Measurements from ENCODE around the gene SOAT2.
"Not testable (repeated sequence)": the region's sequence is repeated elsewhere in the genome, so short reads cannot be mapped to it uniquely, and the experiment has no call there.

Gene SOAT2

DNA sequence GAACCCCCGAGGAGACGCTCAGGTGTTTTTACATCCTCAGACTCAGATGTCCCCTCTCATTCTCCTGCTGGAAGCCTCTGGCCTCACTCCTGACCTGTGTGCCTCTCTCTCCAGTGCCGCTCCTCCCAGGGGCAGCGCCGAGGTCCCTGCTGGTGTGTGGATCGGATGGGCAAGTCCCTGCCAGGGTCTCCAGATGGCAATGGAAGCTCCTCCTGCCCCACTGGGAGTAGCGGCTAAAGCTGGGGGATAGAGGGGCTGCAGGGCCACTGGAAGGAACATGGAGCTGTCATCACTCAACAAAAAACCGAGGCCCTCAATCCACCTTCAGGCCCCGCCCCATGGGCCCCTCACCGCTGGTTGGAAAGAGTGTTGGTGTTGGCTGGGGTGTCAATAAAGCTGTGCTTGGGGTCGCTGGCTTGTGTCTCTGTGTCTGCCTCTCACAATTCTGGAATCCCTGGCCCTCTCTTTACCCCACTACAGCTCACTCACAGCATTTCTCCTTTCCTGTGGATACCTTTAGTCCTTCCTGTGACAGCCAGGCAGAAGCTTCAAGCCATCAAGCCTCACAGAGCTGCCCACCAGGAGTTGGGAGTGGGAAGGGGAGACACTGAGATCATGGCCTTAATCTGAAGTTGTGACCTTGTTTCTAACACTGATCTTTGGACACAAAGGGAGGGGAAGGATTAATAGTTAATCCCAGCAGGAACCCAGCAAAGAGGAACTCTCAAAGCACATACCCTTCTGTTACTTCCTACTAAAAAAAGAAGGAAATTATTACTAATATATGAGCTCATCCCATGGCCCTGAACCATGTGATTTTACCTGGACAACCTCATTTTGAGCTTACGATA is 1.1 kb upstream of the SOAT2 start:
- no peak for DNase-seq (ENCODE audit: extremely low read depth in 1 of 2, low read depth in 1 of 2)

DNA sequence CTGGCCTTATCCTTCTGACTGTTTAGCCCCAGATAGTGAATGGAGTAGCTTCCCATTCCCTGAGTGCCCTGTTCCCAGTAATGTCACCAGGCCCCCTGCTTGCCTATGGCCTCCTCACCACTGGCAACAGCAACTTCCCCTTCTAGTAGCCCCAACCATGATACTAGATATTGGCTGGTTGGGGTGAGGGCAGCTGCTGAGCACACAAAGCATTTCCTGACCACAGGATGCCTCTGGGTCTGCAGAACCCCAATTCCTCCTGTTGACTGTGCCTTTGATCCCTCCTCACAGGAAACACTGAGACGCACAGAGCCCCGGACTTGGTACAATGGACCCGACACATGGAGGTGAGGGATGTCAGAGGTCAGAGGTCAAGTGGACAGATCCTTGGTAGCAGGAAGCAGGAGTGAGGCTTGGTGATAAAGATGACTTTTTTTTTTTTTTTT is 597 bp downstream of the SOAT2 start:
- DNase-seq (ENCODE audit: extremely low read depth in 1 of 2, low read depth in 1 of 2) = no peak

DNA sequence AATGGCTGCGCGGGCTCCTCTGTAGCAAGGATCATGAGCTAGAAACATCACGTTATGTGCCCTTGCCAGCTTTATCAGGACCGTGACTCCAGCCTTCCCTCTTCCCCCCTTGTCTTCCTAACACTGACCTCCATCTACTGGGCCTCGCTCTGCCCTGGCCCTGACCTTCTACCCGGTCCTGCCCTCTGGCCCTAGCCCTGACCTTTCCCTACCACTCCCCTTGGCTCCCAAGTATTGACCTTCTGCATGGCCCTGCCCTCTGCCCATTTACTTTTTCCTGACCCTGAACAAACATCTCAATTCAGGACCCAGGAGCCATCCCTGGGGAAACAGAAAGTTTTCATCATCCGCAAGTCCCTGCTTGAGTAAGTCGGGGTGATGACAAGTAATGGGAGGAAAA is 2.0 kb downstream of the SOAT2 start:
- DNase-seq (ENCODE audit: extremely low read depth in 1 of 2, low read depth in 1 of 2) = no peak

DNA sequence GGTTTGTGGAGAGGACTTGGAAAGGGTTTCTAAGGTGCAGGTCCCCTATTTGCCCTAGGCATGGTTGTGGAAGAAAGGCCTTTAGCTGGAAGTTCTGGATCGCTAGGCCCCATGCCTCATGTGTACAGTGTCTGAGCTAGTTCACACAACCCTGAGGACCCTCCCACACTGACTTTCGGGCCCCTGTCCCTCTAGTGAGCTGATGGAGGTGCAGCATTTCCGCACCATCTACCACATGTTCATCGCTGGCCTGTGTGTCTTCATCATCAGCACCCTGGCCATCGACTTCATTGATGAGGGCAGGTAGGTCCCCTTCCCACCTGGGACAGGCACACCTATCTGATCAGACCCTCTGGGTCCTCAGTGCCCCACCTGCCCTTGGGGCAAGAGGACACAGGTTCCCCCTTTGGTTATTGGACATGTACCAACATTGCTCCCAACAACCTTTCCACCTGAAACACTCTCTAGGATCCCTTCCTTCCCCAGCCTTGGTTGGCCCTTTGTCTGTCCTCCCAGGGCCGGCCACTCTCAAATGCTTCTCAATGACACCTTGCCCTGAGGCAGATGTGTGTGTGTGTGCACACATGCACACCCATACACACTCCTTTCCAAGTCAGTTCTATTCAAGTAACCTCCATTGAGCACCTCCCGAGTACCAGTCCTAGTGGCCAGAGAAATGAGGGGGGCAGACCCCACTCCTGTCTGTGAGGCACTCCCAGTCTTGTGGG is 2.6 kb downstream of the SOAT2 start:
- no peak for DNase-seq (ENCODE audit: extremely low read depth in 1 of 2, low read depth in 1 of 2)

DNA sequence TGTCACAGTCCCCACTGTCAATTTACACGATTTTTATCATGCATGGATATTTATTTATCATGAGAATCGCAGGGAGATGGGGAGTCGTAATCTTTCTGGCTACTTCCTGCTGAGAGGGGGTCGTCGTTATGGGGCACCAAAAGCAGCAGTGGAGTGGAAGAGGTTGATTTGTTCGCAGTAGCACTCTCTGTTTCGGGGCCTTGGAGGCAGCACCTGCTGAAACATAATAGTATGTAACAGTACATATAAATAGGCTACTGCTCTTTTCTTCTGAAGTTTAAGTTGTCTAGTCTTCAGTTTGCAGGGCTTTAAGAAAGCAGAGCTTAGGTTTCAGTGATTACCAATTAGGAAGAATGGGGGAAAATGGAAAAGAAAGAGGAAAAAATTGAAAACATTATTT is 3.8 kb downstream of the SOAT2 start:
- DNase-seq (ENCODE audit: extremely low read depth in 1 of 2, low read depth in 1 of 2) = no peak

DNA sequence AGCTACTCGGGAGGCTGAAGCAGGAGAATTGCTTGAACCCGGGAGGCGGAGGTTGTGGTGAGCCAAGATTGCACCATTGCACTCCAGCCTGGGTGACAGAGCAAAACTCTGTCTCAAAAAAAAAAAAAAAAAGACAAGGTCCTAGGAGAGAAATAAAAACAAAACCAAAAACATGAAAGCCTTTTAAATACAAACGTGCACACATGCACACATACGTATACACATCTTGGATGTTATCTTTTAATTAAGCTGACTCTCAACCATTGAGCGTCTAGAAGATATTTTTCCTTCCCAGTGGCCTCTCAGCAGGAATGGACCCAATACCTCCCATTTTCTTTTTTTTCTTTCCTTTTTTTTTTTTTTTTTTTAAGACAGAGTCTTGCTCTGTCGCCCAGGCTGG is 9.1 kb downstream of the SOAT2 start:
- DNase-seq (ENCODE audit: extremely low read depth in 1 of 2, low read depth in 1 of 2) = not testable (repeated sequence)

DNA sequence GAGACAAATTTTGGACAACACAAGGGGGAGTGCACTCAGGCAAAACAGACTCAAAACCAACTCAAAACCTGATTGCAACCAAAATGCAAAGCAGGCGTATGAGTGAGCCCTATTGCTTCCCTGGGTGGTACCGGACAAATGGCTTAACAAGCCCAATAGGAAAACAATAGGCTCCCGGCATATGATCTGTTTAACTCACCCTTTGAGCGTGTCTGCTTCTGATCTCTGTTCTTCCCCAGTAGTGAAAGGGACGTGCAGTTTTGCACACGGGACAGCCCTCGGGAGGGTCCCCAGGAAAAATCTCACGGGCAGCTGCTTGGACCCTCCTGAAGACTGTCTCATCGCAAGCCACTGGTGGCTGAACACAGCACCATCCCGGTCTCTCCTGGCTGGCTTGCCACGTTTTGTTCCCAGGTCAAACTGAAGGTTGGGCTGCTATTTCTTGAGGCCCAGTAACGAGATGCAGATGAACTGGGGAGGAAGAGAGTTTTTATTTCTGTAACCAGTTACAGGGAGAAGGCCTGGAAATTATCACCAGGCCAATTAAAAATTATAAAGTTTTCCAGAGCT is 9.9 kb downstream of the SOAT2 start:
- no peak for DNase-seq (ENCODE audit: extremely low read depth in 1 of 2, low read depth in 1 of 2)

DNA sequence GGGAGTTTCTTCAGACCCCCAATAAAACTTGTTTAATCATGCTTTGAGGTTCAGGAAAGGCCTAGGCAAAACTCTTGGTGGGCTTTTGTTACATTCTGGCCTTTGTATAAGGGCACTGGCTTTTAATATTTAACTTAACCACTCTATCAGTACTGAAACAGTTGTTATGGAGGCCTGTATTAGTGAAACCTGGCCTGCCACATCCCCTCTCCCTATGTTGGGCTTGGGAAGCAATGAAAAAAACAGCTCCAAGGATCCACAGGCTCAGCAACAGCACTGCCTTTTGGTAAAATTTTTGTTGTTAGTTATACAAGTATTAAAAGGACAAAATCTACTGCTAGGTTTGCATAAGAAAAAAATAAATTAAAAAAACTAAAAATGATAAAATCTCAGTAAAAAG is 10.7 kb downstream of the SOAT2 start:
- DNase-seq (ENCODE audit: extremely low read depth in 1 of 2, low read depth in 1 of 2) = no peak

DNA sequence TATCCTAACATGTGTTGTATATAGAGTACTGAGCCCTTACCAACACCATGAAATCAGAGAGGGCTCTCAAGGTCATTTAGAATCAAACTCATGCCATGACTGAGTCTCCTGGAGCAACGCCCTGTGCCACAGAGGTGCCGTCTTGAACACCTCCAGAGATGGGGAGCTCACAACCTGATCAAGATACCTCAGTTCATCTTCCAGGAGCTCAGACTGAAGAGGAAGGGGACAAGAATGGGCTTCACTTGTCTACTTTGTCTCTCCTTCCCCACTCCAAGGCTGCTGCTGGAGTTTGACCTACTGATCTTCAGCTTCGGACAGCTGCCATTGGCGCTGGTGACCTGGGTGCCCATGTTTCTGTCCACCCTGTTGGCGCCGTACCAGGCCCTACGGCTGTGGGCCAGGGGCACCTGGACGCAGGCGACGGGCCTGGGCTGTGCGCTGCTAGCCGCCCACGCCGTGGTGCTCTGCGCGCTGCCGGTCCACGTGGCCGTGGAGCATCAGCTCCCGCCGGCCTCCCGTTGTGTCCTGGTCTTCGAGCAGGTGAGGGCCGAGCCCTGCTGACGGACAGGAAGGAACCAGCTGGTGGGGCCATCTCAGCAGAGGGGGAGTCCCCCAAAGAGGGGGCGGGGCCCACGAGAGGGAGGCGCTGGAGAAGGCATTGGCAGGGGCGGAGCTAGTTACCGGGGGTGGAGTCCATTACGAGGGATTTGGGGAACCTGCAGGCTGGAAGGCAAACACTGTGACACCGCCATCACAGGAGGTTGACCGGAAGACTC is 12.0 kb downstream of the SOAT2 start:
- DNase-seq (ENCODE audit: extremely low read depth in 1 of 2, low read depth in 1 of 2) = no peak

DNA sequence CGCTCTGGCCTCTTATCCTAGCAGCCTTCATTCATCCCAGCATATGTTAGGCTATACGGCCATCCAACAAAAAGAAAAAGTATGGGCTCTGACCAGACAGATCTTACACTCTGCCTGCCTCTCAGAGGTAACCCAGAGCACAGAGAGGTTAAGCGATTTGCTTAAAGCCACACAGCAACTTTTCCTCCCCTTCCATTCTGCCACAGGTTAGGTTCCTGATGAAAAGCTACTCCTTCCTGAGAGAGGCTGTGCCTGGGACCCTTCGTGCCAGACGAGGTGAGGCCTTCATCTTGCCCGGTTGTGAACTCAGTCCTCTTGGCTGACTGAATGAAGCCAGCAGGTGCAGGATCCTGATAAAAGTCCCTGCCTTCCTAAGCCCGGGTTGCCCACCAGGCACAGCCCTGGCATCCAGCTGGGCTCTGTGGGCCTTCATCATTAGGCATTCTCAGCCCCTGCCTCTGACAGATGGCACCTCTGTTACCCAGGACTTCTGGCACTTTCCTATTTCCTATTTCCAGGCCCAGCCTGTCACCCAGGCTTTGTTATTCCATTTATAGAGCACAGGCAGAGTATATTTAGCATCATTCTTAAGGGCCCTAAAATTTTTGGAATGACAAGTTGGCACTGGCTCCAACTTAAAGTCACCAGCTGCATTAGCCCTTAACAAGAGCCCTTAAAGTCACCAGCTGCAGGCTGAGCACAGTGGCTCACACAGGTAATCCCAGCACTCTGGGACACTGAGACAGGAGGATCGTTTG is 12.8 kb downstream of the SOAT2 start:
- no peak for DNase-seq (ENCODE audit: extremely low read depth in 1 of 2, low read depth in 1 of 2)

DNA sequence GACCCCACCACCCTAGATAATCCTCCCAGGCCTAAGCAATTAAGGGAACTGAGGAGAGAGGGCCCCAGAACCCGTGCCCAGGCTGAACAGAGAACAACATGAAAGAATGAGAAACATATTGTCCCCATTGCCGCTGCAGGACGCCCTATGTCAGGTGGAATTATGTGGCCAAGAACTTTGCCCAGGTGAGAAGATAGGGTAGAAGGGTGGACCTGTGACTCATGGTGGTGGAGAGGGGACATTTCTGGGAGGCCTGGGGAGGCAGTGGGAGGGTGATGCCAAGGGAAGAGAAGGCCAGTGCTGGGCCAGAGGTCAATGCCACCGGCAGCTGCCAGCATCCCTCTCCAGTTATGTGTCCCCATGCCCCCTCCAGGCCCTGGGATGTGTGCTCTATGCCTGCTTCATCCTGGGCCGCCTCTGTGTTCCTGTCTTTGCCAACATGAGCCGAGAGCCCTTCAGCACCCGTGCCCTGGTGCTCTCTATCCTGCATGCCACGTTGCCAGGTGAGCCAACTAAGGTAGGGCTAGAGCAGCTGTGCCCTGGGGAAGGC is 15.5 kb downstream of the SOAT2 start:
- DNase-seq (ENCODE audit: extremely low read depth in 1 of 2, low read depth in 1 of 2) = no peak

DNA sequence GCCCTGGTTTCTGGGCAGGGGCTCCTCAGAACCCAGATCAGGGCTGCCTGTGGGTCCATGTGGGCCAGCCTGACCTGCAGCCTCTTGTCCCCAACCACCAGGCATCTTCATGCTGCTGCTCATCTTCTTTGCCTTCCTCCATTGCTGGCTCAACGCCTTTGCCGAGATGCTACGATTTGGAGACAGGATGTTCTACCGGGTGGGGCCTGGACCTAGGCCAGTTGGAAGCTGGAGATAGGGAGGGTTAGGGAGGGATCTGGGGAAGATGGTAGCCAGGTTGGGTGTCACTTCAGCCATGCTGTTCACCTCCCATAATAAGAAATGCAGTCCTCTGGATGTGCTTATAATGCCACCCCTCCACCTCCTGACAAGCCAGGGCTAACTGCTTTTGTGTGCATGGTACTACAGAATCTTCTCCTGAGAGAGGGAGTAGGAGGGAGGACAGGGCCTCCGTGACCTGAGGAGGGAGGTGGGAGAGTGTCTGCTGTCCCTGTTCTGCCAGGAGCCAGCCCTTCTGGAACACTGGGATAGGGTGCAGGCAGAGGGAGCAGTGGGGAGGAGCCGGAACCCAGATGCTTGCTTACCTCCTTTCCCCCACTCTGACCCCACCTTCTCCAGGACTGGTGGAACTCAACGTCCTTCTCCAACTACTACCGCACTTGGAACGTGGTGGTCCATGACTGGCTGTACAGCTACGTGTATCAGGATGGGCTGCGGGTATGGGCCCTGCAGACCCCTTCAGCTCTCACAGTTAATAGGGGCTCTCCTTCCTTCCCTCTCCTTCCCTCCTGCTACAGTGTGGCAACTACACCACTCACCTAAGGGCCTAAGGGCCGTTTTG is 17.6 kb downstream of the SOAT2 start:
- DNase-seq (ENCODE audit: extremely low read depth in 1 of 2, low read depth in 1 of 2) = no peak

DNA sequence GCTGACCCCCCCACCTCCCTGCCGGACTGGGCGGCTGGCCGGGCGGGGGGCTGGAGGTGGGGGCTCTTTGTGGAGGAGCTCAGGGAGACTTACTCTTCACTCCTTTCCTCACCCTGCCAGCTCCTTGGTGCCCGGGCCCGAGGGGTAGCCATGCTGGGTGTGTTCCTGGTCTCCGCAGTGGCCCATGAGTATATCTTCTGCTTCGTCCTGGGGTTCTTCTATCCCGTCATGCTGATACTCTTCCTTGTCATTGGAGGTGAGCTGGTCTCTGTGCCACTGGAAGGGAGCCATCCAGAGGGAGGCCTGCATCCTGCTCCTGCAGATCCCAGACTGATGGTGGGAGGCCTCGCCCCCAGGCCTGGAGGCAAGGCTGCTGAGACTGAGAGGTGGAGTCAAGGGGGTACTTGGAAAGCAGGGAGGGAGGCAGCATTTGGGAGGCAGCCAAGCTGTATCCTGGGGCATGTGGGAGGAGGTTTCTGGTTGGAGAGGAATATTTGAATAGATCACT is 19.7 kb downstream of the SOAT2 start:
- DNase-seq (ENCODE audit: extremely low read depth in 1 of 2, low read depth in 1 of 2) = no peak

DNA sequence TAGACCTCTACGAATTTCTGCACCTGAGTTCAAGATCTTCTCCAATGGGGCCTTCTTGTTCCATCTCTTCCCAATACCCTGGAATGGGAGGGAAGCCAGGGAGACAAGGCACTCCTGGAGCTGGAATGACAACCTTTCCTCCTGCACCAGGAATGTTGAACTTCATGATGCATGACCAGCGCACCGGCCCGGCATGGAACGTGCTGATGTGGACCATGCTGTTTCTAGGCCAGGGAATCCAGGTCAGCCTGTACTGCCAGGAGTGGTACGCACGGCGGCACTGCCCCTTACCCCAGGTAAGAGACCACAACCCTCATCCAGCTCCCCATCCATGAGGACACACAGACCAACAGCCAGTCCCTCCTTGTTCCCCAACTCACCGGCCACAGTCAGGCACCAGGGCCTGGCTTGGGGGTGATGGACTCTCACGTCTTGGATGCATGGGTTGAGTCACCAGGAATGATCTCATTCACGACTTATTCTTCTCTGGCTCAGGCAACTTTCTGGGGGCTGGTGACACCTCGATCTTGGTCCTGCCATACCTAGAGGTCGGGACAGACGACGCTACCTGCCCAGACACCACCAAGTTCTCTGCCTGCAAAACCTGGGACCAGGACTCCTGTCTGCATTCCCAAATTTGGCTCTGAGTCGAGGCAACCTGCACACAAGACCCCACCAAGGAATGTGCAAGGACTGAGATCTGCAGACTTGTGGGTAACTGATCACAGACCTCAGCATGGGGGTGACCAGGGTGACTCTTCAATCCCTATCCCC is 20.5 kb downstream of the SOAT2 start:
- DNase-seq (ENCODE audit: extremely low read depth in 1 of 2, low read depth in 1 of 2) = no peak

DNA sequence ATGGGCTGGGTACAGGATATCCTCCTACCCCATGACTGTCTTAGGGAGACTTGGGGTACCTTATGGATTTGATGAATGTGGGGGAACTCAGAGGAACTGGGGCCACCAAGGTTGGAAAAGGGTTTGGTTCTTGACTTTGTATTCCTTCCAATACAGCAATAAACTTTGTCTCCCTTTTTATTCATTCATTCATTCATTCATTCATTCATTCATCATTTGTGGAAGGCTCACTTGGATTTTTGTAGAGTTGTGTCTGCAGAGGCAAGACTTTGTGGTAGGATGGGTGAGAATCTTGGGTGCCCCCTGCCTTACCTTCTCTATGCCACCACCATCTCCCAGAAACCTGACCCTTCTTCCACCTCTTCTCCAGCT is 21.1 kb downstream of the SOAT2 start:
- DNase-seq (ENCODE audit: extremely low read depth in 1 of 2, low read depth in 1 of 2) = no peak

DNA sequence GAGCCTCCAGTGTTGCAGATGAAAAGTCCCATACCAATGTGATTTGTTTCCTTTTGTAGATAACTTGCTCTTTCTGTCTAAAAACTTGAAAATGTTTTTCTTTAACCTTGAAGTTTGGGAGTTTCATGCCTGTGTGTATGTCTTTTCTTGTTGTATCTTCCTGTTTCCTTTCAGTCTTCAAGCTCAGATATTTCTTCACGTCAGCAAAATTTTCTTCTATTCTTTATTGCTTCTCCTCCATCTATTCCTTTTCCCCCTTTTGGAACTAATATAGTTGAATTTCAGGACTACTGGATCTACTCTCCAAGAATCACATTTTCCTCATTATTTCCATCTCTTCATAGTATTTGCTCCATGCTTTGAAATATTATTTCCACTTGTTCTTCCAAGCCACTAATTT is 23.9 kb downstream of the SOAT2 start:
- no peak for DNase-seq (ENCODE audit: extremely low read depth in 1 of 2, low read depth in 1 of 2)

DNA sequence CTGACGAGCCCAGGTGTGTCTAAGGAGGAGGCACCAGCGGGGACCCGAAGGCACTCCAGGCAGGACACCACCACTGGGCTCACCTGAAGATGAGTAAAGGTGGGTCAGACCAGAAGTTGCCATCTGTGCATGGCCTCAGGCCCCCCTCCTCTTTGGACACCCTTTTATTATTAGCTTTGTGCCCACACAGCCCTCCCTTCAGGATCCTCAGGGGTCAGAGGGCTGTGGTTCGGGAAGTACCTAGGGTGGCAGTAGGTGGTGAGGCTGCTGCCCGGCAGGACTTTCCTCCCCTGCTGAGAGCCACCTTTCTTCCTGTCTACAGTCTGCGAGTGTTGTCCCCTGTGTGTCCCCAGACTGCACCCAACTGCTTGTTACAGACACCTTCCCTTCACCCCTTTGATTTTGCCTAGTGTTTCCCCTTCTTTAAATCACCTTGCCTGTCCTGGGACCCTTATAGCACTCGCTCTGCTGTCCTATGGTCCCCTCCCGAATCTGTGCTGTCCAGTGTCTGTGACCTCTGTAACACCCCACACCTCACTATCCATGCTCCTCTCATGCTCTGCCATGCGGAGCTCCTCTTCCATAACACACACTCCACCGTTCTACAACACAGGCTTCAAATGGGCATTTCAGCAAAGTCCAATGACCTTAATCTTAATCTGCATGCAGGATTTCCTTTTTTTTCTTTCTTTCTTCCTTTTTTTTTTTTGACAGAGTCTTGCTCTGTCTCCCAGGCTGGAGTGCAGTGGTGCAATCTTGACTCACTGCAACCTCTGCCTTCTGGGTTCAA is 25.7 kb downstream of the SOAT2 start:
- no peak for DNase-seq (ENCODE audit: extremely low read depth in 1 of 2, low read depth in 1 of 2)

DNA sequence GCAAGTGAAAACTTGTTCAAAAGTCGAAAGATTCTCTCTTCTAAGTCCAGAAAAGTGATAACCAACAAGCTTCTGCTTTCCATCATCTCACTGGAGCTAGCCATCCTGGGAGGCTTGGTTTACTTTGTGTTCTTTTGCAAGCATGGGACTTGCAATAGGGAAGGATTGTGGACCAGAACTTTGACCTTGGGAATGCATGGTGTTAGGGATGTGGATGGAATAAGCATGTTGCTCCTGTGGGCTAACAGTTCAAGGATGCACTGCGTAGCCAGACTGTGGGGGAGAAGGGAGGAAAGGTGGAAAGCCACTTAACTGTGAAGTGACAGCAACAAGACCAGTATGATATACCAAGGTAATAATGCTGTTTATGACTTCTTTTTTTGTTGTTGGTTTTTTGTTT is 28.6 kb downstream of the SOAT2 start:
- DNase-seq (ENCODE audit: extremely low read depth in 1 of 2, low read depth in 1 of 2) = no peak

Data from stimulated activated CD8-positive, alpha-beta memory T cell treated with anti-CD3 and anti-CD28 coated beads, Interleukin-7, amount 100 ng/mL, for 48 hours (primary cell).